GM18519 (cell line): ENCODE data around the gene CDC6.
A peak's percentile ranks its signal among the peaks of the same experiment; 100 is the strongest.

ENCODE experiments used
- ATAC-seq: cut with Tn5 transposase; IDR thresholded peaks from one replicate; pipeline ENCODE4 v1.9.1; 2021; ENCODE audit warnings: mild to moderate bottlenecking, moderate library complexity; ENCODE audit not compliant: unreplicated experiment, low FRiP score

Gene CDC6, protein sequence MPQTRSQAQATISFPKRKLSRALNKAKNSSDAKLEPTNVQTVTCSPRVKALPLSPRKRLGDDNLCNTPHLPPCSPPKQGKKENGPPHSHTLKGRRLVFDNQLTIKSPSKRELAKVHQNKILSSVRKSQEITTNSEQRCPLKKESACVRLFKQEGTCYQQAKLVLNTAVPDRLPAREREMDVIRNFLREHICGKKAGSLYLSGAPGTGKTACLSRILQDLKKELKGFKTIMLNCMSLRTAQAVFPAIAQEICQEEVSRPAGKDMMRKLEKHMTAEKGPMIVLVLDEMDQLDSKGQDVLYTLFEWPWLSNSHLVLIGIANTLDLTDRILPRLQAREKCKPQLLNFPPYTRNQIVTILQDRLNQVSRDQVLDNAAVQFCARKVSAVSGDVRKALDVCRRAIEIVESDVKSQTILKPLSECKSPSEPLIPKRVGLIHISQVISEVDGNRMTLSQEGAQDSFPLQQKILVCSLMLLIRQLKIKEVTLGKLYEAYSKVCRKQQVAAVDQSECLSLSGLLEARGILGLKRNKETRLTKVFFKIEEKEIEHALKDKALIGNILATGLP

DNA sequence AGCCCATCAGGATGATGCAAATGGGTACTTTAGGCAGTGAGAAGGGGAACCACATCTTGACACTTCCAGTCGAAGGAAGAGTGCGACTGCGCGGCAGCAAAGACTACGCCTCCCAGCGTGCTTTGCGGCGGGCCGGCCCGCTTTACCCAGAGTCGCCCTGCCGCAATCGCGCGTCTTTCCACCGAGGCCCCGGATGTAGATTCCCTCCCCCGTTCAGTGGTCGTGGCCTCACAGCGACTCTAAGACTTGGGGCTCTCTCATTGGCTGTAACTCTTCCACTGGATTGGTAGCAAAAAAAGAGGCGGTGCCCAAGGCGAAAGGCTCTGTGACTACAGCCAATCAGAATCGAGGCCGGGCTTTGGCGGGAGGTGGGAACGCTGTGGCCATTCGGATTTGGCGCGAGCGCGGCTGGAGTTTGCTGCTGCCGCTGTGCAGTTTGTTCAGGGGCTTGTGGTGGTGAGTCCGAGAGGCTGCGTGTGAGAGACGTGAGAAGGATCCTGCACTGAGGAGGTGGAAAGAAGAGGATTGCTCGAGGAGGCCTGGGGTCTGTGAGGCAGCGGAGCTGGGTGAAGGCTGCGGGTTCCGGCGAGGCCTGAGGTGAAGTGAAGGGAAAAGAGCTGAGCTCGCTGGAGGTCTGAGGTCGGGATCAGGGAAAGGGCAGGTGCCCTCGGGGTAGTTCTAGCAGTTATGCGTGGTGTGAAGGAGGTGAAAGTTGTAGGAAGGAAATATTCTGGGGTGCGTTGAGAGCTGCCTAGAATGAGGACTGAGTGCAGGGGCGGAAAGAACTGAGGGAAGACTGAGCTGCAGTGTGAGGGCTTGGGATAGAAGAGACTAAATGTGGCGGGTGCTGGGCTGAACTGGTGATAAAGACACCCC, at the start of gene CDC6:
Gene CDC6 (plus strand): TSS at position 386 of the 876 bp plus-strand sequence. CDS start 1,542 bp downstream, outside the sequence.
- ATAC-seq = peak; percentile 74

DNA sequence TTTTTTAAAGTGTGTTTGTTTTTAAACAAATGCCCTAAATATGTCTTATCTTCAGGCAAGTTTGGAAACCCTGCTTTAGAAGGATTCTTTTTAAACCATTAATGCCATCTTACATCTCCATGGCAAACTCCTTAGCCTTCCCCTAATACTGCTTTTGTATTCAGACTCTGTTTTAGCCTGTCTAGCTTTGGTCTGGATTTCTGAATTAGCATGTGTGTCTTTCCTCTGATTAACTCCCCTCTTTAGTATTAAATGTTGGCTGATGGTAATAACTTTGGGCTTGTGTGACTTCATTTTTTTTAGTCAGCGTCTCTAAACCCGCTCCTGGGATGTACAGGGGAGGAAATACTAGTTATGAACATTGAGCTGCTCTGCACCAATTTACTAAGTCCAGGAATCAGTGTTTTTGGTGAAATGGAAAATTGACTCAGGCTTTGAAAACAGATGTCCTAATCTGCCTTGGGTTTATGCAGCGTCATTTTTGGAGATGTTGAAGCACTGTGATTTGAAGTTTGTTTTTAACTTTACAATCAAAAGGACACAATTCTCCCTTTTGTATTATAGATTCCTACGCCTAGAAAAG, 46.3 kb upstream of the CDC6 start:
- ATAC-seq = no peak

DNA sequence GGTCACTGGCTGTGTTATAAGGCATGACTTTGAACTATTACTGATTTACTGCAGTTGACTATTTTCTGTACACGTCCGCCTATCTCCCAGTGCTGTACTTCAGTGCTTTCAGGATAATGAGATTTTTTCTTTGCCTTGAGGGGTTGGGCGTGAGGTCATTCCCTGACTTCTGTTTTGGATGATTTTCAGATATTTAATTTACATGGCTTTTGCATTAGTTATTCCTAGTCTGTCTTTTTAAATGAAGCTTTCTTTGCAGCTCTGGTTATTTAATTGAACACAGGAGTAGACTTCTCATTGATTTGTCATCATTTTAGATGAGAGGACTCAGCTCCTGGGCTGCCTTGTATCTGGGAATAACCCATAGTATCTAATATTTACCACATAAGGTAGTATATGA, 44.9 kb upstream of the CDC6 start:
- no peak for ATAC-seq

DNA sequence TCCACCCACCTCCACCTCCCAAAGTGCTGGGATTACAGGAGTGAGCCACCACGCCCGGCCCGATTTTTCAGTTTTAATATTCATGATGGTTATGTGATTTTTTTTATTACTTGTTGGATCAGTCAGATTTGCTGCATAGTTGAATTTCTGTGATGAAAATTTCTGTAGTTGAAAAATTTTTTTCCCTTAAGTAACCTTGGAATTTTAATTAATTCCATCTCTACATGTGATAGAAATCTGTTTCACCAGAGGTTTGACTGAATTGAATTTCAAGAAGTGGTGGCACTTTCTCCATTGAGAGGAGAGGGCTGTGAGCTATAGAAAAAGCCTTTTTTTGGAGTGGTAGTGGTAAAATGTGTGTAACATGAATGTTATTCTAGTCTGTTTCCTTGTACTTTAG, 43.9 kb upstream of the CDC6 start:
- no peak for ATAC-seq

DNA sequence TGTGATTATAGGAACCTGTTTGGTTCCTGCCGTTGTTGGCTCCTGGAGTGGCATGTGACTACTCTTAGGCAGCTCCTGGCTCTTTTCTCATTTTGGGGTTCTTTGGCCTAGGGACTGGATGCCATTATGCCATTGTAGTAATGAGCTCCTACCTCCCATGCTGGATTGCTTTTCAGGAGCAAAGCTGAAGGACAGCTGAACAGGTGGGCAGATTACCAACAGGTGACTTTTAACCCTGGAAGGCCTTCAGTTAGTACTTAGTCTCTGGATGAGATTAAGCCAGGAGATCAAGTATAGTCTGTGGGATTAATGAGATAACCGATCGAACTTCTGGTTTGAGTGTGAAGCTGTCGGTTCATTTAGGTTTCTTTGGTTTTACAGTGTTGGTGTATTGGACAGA, 43.4 kb upstream of the CDC6 start:
- no peak for ATAC-seq

DNA sequence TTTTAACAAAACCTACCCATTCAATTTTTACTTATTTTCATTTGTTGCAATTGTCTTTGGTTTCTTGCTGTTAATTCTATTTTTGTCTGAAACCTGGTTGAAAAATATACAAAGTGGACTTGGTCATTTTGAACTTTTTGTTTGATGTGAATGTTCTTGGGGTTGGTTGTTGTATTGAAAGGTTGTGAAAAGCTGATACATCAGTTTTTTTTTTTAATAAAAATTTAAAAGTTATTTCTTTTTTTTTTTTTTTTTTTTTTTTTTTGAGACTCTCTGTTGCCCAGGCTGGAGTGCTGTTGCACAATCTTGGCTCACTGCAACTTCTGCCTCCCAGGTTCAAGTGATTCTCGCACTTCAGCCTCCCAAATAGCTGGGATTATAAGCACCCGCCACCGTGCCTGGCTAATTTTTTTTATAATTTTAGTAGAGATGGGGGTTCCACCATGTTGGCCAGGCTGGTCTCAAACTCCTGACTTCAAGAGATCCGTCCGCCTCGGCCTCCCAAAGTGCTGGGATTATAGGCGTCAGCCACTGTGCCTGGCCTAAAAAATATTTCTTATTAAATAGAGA, 39.7 kb upstream of the CDC6 start:
- ATAC-seq = no peak

DNA sequence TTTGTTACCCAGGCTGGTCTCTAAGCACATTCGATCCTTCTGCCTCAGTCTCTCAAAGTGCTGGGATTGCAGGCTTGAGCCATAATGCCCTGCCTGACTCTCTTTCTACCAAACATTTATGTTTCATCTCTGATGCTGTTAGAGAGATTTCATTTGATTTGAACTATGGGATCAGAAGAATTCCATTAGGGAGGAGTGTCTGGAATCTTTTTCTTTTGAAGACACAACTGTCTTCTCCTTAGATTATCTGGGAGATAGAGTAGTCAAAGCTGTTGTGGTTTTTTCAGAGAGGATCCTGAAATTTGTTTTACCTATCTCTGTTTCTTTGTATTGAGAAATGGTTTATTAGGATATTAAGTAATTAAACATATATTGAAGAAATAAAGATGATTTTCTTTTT, 39.2 kb upstream of the CDC6 start:
- no peak for ATAC-seq

DNA sequence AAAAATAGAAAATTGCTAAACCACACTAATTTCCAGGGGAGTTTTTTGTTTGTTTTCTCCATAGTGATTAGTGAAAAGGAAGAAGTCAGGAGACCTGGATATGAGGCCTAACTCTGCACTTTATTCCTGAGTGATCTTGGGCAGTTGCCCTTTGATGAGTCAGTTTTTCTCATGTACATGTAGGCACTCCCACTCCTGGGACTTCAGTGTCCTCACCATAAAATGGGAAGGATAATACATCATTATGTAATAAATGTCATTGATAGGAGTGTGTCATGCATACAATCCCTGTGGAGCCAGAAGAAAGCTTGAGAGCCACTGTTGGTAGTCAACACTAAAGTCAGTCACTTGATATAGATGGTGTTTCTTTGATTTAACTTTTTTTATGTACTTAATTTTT, 36.1 kb upstream of the CDC6 start:
- ATAC-seq = no peak

DNA sequence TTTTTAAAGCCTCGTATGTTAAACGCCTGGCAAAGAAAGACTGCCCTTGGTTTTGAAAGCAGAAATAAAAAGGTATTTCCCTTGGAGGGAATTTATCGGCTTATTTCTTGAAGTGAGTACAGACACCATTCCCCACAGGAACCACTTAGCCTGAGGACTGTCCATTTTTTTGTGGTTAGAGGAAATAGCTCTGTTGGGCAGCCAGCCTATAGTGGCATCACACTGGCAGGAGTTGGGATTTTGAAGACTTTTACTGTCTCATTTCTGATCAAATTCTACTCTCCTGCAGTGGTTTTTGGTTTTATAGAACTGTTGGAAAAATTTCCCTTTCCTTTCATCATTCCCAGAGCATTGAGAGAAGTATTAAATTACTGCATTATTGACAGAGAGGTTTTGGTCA, 34.1 kb upstream of the CDC6 start:
- no peak for ATAC-seq

DNA sequence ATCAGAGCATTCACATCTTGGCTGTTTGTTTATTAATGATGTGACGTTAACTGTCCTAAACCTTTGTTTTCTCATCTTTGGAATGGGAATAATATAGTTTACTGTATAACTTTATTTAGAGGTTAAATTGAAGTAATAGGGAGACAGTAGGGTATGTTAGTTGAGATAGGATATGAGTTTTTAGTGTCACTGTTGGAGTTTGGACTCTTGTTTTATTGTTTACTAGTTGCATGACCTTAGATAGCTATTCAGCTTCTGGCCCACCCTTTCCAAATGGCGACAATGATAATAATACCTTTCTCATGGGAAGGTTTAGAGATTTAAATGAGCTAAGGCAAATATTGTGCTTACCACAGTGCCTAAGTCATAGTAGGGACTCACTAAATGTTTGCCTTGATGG, 28.2 kb upstream of the CDC6 start:
- no peak for ATAC-seq

DNA sequence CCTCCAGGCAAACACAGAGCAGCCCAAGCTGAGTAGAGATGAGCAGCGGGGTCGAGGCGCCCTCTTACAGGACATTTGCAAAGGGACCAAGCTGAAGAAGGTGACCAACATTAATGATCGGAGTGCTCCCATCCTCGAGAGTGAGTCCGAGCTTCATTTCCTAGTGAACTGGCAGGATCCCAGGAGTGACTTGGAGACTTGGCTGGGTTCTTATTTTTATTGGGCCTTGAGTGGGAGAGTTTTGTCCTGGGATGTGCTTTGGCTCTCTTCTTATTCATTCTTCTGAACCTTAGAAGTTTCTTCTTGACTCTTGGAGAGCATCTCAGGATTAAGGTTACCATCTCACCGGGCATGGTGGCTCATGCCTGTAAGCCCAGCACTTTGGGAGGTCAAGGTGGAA, 27.2 kb upstream of the CDC6 start:
- ATAC-seq = no peak

DNA sequence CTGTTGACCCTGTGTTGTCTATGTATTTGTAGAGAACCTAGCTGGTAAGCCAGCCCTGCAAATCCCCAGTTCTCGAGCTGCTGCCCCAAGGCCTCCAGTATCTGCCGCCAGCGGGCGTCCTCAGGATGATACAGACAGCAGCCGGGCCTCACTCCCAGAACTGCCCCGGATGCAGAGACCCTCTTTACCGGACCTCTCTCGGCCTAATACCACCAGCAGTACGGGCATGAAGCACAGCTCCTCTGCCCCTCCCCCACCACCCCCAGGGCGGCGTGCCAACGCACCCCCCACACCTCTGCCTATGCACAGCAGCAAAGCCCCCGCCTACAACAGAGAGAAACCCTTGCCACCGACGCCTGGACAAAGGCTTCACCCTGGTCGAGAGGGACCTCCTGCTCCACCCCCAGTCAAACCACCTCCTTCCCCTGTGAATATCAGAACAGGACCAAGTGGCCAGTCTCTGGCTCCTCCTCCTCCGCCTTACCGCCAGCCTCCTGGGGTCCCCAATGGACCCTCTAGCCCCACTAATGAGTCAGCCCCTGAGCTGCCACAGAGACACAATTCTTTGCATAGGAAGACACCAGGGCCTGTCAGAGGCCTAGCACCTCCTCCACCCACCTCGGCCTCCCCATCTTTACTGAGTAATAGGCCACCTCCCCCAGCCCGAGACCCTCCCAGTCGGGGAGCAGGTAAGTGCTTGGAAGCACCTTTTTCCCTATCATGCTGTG, 23.1 kb upstream of the CDC6 start:
- no peak for ATAC-seq

DNA sequence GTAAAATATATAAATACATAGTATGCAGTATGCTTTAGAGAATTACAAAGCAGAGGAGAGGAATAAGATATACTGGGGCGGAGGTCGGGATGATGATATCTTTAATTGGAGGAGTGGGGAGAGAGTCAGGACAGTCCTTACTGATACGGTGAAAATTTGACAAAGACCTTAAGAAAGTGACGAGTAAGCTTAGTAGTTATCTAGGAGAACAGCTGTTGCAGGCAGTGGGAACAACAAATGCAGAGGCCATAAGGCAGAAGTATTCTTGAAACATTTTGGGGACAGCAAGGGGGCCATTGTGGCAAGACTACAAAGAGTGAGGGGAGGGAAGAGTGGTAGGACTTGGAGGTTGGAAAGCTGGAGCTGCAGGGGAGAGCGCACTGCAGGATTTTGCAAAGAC, 22.3 kb upstream of the CDC6 start:
- ATAC-seq = no peak

DNA sequence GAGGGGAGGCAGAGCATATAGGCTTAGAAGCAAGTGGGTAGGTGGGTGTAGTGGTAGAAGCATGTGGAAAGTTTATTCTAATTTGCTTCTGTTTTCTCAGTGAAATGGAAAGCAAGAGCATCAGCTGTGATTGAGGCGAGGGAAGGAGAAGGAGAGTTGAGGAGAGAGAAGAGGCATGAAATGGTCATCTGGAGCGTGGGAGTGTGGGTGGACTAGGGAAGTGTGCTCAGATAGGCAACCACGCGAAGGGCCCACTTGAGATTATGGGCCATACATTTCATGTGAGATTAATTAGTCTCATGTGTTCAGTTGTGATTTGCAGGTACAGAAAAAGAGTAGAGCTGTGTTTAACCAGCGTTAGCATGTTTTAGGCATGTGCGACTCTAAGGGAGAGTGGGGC, 20.8 kb upstream of the CDC6 start:
- ATAC-seq = no peak

DNA sequence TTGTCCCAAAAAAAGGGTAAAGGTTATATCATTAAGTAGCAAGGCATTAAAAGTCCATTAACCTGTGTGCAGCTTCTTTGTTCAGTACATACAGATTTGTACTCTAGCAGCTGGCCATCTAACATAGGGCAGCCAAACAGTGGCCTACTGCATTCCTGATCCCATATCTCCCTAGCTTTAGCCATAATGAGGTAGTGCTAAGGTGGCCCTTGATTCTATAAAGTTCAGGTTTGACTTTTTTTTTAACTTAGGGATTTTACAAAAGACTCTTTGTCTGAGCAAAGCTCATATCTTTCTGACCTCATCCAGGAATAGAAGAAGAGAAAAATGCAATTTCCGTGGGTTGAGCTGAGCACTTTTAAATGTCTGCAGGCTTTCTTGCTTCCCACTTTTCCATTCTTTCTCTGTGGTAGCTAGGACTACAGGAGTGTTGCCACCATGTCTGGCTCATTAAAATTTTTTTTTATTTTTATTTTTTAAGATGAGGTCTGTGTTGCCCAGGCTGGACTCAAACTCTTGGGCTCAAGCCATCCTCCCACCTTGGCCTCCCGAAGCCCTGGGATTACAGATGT, 19.5 kb upstream of the CDC6 start:
- no peak for ATAC-seq

DNA sequence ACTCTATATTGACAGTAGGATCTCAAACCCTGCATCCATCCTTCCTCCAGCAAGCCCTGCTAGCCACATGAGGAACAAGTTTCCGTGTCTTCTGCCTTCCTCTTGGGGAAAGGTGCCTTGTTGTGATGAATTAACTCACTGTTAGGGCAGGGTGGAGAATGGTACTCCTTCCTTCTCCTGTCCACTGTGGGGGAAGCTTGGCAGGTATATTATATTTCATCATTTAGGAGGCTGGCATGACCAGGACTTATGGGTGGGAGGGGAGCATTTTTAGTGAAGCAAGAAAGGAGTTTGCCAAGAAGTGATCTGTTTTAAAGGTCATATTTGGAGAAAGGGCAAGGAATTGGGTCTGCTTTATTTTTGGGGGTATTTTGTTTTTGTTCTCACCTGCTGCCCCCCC, 9.3 kb upstream of the CDC6 start:
- ATAC-seq = no peak

DNA sequence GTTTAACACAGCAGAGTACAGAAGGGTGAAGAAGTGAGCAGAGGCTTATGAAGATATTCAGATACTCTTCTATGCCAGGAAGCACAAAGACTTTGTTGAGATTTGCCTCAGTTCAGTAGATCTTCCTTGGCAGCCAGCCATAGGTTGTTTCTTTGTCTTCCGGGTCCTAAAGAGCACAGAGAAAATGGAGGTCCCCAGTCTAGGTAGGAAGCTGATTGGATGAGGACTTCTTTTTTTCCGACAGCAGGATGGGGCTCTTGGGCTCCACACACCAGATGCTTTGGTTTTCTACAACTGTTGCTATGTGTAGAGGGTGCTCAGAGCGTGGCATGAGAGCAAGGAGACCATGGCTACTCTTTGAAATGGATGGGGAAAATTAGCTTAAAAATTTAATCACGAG, 8.3 kb upstream of the CDC6 start:
- ATAC-seq = no peak

DNA sequence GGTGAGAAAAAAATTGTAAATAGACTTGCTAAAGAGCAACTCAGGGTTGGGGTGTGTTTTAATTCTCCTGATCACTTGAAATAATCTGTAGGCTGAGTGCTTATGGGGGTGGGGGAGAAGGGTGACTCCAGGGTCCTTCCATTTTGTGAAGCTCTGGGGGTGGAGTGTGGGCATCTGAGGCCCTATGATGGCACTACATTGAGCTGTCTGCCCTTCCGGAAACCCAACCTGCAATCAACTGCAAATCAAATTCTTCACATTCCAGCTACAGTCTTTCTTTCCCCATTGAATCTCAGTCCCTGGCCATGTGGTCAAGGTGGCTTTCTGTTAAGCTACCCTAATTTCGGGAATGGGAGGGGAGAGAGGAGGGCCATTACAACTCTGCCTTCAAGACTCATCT, 6.0 kb upstream of the CDC6 start:
- no peak for ATAC-seq

DNA sequence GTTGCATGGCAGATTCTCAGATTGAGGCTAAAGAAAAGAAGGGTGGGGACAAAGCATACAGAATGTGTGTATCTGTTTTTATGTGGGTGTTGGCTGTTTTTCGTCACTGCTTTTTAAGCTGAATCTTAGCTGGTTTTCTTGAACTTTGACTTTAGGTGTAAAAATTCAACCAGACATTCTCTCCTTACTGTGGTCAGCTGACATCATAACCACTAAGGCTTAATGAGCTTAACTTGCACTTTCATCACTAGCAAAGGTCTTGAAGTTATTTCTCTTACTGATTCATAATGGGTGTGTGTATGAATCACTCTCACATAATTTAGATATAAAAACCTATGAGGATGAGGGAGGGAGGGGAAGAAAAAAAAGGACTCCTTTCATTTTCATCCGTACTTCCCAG, 4.0 kb upstream of the CDC6 start:
- no peak for ATAC-seq
